Activated T-cell treated with anti-CD3 and anti-CD28 coated beads, Interleukin-2, amount 50 U/mL, for 24 hours (primary cell): ENCODE results near the gene EXD3.

ENCODE experiments used
- DNase-seq: peaks from one replicate; pipeline ENCODE4 v3.0.0-alpha.2; 2020
- H3K27ac Mint-ChIP-seq: 2 replicates; pipeline ENCODE4 v1.8.0; 2020; ENCODE audit warnings: mild to moderate bottlenecking, mixed read lengths
- H3K27me3 Mint-ChIP-seq: 2 replicates; pipeline ENCODE4 v1.8.0; 2020; ENCODE audit warnings: mixed read lengths
- H3K36me3 Mint-ChIP-seq: 2 replicates; pipeline ENCODE4 v1.8.0; 2020; ENCODE audit warnings: low read depth, mixed read lengths
- H3K4me1 Mint-ChIP-seq: 2 replicates; pipeline ENCODE4 v1.8.0; 2020; ENCODE audit warnings: low read depth, mixed read lengths
- H3K4me3 Mint-ChIP-seq: 2 replicates; pipeline ENCODE4 v1.8.0; 2020; ENCODE audit warnings: mild to moderate bottlenecking, moderate library complexity, mixed read lengths
- H3K9me3 Mint-ChIP-seq: 2 replicates; pipeline ENCODE4 v1.8.0; 2020; ENCODE audit warnings: mixed read lengths

Gene EXD3

GRCh38 chr9:137461316-137461662 lies 38.3 kb upstream of the EXD3 start:
- Mint-ChIP-seq H3K27ac (no peak overlapping the region), H3K9me3 (no peaks in the 10 kb centered on the region), H3K36me3 (peaks cover 11% of the 10 kb centered on the region), H3K27me3 (no peaks in the 10 kb centered on the region), H3K4me1 (peaks cover 33% of the 10 kb centered on the region), H3K4me3 (no peak overlapping the region)
- no peak for DNase-seq

- Mint-ChIP-seq H3K4me3 (no peak overlapping the region), H3K4me1 (peaks cover 39% of the 10 kb centered on the region), H3K9me3 (no peaks in the 10 kb centered on the region), H3K27me3 (no peaks in the 10 kb centered on the region), H3K36me3 (peaks cover 16% of the 10 kb centered on the region), H3K27ac (no peak overlapping the region)
- no peak for DNase-seq
These were observed 37.7 kb upstream of the EXD3 start for GRCh38 chr9:137460363-137461315.

GRCh38 chr9:137459601-137460362 lies 36.8 kb upstream of the EXD3 start:
- peaks cover 46% of the 10 kb centered on the region for H3K4me1 Mint-ChIP-seq
- H3K4me3 Mint-ChIP-seq, result peak overlapping the region; percentile 45
- H3K27me3 Mint-ChIP-seq, result no peaks in the 10 kb centered on the region
- no peak for DNase-seq
- H3K9me3 Mint-ChIP-seq, result no peaks in the 10 kb centered on the region
- H3K27ac Mint-ChIP-seq, result peak overlapping the region; percentile 69
- H3K36me3 Mint-ChIP-seq, result peaks cover 23% of the 10 kb centered on the region

- peak; percentile 98 for DNase-seq
- Mint-ChIP-seq H3K27ac (peak within 1 kb of the TSS; percentile 69), H3K36me3 (peaks cover 29% of the 10 kb centered on the region), H3K27me3 (no peaks in the 10 kb centered on the region), H3K9me3 (no peaks in the 10 kb centered on the region), H3K4me1 (peaks cover 52% of the 10 kb centered on the region), H3K4me3 (peak within 1 kb of the TSS; percentile 67)
These were observed 36.2 kb upstream of the EXD3 start, which contains the start of gene NSMF for GRCh38 chr9:137459152-137459600. Gene NSMF (minus strand): TSS chr9:137459334. CDS start chr9:137459102, 232 bp downstream.

GRCh38 chr9:137458194-137459151 lies 35.5 kb upstream of the EXD3 start:
- Mint-ChIP-seq H3K36me3 (peaks cover 32% of the 10 kb centered on the region), H3K9me3 (no peaks in the 10 kb centered on the region), H3K4me3 (peak overlapping the region; percentile 67), H3K4me1 (peaks cover 55% of the 10 kb centered on the region), H3K27me3 (no peaks in the 10 kb centered on the region), H3K27ac (no peak overlapping the region)
- no peak for DNase-seq

- no peak for DNase-seq
- Mint-ChIP-seq H3K36me3 (peaks cover 39% of the 10 kb centered on the region), H3K4me1 (peaks cover 58% of the 10 kb centered on the region), H3K27me3 (no peaks in the 10 kb centered on the region), H3K9me3 (no peaks in the 10 kb centered on the region), H3K27ac (no peak overlapping the region), H3K4me3 (peak overlapping the region; percentile 67)
These were observed 34.6 kb upstream of the EXD3 start for GRCh38 chr9:137457406-137458193.

GRCh38 chr9:137456864-137457405 lies 34.0 kb upstream of the EXD3 start:
- peak overlapping the region; percentile 59 for H3K27ac Mint-ChIP-seq
- no peak for DNase-seq
- no peaks in the 10 kb centered on the region for H3K9me3 Mint-ChIP-seq
- peak overlapping the region; percentile 31 for H3K4me3 Mint-ChIP-seq
- peaks cover 60% of the 10 kb centered on the region for H3K4me1 Mint-ChIP-seq
- H3K27me3 Mint-ChIP-seq, result no peaks in the 10 kb centered on the region
- peaks cover 44% of the 10 kb centered on the region for H3K36me3 Mint-ChIP-seq

- Mint-ChIP-seq H3K27ac (no peak overlapping the region), H3K4me1 (peaks cover 55% of the 10 kb centered on the region)
These were observed 33.3 kb upstream of the EXD3 start for GRCh38 chr9:137456061-137456863.

GRCh38 chr9:137455359-137455991 lies 32.5 kb upstream of the EXD3 start:
- H3K4me3 Mint-ChIP-seq, result peak overlapping the region; percentile 30
- no peak for DNase-seq
- H3K36me3 Mint-ChIP-seq, result peaks cover 44% of the 10 kb centered on the region
- no peaks in the 10 kb centered on the region for H3K9me3 Mint-ChIP-seq
- H3K27me3 Mint-ChIP-seq, result no peaks in the 10 kb centered on the region
- peaks cover 48% of the 10 kb centered on the region for H3K4me1 Mint-ChIP-seq
- no peak overlapping the region for H3K27ac Mint-ChIP-seq

More at GRCh38 chr9:137456061-137456863, 33.3 kb upstream of the EXD3 start:
- Mint-ChIP-seq H3K4me3 (peak overlapping the region; percentile 30), H3K36me3 (peaks cover 44% of the 10 kb centered on the region), H3K27me3 (no peaks in the 10 kb centered on the region), H3K9me3 (no peaks in the 10 kb centered on the region)
- DNase-seq, result no peak

- DNase-seq, result no peak
- no peaks in the 10 kb centered on the region for H3K27me3 Mint-ChIP-seq
- no peaks in the 10 kb centered on the region for H3K9me3 Mint-ChIP-seq
- peak overlapping the region; percentile 35 for H3K4me3 Mint-ChIP-seq
- peaks cover 48% of the 10 kb centered on the region for H3K36me3 Mint-ChIP-seq
- peak overlapping the region; percentile 60 for H3K27ac Mint-ChIP-seq
- H3K4me1 Mint-ChIP-seq, result peaks cover 48% of the 10 kb centered on the region
These were observed 31.8 kb upstream of the EXD3 start for GRCh38 chr9:137454597-137455358.

GRCh38 chr9:137454145-137454596 lies 31.2 kb upstream of the EXD3 start:
- no peaks in the 10 kb centered on the region for H3K27me3 Mint-ChIP-seq
- H3K36me3 Mint-ChIP-seq, result peaks cover 55% of the 10 kb centered on the region
- H3K9me3 Mint-ChIP-seq, result no peaks in the 10 kb centered on the region
- peak overlapping the region; percentile 35 for H3K4me3 Mint-ChIP-seq
- H3K27ac Mint-ChIP-seq, result peak overlapping the region; percentile 60
- DNase-seq, result peak; percentile 69
- H3K4me1 Mint-ChIP-seq, result peaks cover 43% of the 10 kb centered on the region
